HepG2 (cell line): ENCODE data around the gene EPHX1. TPM values are rescaled to one million over a fixed set of nuclear protein-coding genes. Genes with fewer than 3 reads are reported as not detected.

Experiments
- RFX5 ChIP-seq: IDR thresholded peaks from 2 replicates; pipeline ENCODE4 v1.6.1; 2011; ENCODE audit warnings: low read depth, low read length, improper control_type of control experiment
- RXRA ChIP-seq: sonication (generic); formaldehyde crosslinking; IDR thresholded peaks from 2 replicates; pipeline ENCODE4 v1.5.1; 2020; ENCODE audit warnings: missing genetic modification reagents
- polyA plus RNA-seq, 8 experiments: library from polyadenylated mRNA; depleted of rRNA in 3 of 8; stranded (reverse) in 7 of 8; unstranded in 1 of 8; fragments of >200 nt; fragmentation: Illumina TruSeq in 4 of 8; extraction: Trizol in 4 of 8; gene quantifications; 2 replicates each; pipeline versions ENCODE4 v1.2.1 to v1.2.3, GENCODE V29; 2011 to 2016; ENCODE audit warnings: low read depth in 4 of 8, missing spikeins in 1 of 8, mixed read lengths in 1 of 8; ENCODE audit not compliant: insufficient read depth in 1 of 8
- total RNA-seq, 5 experiments: library from RNA; depleted of rRNA; stranded (reverse); fragments of >200 nt; fragmentation: Illumina TruSeq; extraction: Trizol; gene quantifications; 2 replicates each; pipeline ENCODE4 v1.2.3, GENCODE V29; 2016; ENCODE audit warnings: low read depth in 1 of 5
- TF ChIP-seq, protein P1 (sequence below), 2 experiments: sonication (generic) in 1 of 2; formaldehyde crosslinking in 1 of 2; IDR thresholded peaks; 2 replicates each; pipeline versions ENCODE4 v1.4.0 to v1.6.1; 2016 to 2020; ENCODE audit warnings: borderline replicate concordance in 1 of 2, low read depth in 1 of 2, mild to moderate bottlenecking in 1 of 2, missing genetic modification reagents in 1 of 2
- TF ChIP-seq, protein P2 (sequence below): sonication (generic); formaldehyde crosslinking; IDR thresholded peaks from 2 replicates; pipeline ENCODE4 v1.4.0; 2020; ENCODE audit warnings: missing genetic modification reagents
- TF ChIP-seq, protein P3 (sequence below): sonication (generic); formaldehyde crosslinking; IDR thresholded peaks from 2 replicates; pipeline ENCODE4 v1.4.0; 2020; ENCODE audit warnings: missing genetic modification reagents
- TF ChIP-seq, protein P4 (sequence below): sonication (generic); formaldehyde crosslinking; IDR thresholded peaks from 2 replicates; pipeline ENCODE4 v1.5.0; 2020; ENCODE audit warnings: mild to moderate bottlenecking, missing genetic modification reagents
- TF ChIP-seq, protein P5 (sequence below): sonication (generic); formaldehyde crosslinking; IDR thresholded peaks from 2 replicates; pipeline ENCODE4 v1.5.0; 2020; ENCODE audit warnings: missing genetic modification reagents, mild to moderate bottlenecking, borderline replicate concordance
- TF ChIP-seq, protein P6 (sequence below): IDR thresholded peaks from 2 replicates; pipeline ENCODE4 v1.4.0; 2020; ENCODE audit warnings: mild to moderate bottlenecking, missing genetic modification reagents

The EPHX1 gene
- total and polyA plus RNA-seq, 2 of the 13 experiments (the other 11 are each of a cell fraction or from before 2014, with no cell fraction given) = 27.7 to 36.5 TPM

DNA sequence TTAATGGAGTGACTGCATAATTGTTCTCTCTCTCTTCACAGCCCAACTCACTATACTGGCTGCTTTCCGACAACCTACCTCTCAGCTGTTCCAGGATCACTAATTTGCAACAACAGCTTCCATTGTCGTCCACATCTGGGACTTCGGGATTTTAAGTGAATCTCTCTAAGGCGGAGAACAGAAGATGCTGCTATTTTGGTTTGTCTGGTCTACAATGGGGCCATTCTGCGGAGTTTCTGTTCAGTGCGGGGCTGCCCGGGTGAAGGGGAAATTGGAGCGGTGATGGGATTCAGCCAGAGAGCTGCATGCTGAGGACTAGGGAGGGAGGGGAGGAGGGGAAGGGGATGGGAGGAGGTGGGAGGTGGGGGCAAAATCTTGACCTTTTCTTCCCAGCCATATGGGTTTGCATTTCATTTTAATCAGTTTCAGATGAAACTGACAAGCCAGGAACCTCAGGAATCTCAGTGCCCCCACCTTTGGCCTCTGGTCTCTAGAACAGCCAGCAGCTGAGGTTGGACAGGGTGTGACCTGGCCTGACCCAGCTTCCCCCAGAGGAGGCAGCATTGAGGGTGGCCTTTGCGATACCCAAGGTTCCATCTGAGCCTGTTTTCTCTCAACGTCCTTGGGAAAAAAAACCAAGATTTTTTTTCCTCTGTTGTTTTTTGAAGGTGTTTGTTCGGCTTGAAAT lies 39.2 kb upstream of the EPHX1 start (continued):
- TF ChIP-seq, protein P1, sequence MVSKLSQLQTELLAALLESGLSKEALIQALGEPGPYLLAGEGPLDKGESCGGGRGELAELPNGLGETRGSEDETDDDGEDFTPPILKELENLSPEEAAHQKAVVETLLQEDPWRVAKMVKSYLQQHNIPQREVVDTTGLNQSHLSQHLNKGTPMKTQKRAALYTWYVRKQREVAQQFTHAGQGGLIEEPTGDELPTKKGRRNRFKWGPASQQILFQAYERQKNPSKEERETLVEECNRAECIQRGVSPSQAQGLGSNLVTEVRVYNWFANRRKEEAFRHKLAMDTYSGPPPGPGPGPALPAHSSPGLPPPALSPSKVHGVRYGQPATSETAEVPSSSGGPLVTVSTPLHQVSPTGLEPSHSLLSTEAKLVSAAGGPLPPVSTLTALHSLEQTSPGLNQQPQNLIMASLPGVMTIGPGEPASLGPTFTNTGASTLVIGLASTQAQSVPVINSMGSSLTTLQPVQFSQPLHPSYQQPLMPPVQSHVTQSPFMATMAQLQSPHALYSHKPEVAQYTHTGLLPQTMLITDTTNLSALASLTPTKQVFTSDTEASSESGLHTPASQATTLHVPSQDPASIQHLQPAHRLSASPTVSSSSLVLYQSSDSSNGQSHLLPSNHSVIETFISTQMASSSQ (IDR thresholded peaks at IDR 0.05; ENCODE audit: low read depth) = no peak
- TF ChIP-seq, protein P1 (CRISPR knock-in tag; IDR thresholded peaks at IDR 0.05; ENCODE audit: borderline replicate concordance) = no peak
- TF ChIP-seq, protein P2, sequence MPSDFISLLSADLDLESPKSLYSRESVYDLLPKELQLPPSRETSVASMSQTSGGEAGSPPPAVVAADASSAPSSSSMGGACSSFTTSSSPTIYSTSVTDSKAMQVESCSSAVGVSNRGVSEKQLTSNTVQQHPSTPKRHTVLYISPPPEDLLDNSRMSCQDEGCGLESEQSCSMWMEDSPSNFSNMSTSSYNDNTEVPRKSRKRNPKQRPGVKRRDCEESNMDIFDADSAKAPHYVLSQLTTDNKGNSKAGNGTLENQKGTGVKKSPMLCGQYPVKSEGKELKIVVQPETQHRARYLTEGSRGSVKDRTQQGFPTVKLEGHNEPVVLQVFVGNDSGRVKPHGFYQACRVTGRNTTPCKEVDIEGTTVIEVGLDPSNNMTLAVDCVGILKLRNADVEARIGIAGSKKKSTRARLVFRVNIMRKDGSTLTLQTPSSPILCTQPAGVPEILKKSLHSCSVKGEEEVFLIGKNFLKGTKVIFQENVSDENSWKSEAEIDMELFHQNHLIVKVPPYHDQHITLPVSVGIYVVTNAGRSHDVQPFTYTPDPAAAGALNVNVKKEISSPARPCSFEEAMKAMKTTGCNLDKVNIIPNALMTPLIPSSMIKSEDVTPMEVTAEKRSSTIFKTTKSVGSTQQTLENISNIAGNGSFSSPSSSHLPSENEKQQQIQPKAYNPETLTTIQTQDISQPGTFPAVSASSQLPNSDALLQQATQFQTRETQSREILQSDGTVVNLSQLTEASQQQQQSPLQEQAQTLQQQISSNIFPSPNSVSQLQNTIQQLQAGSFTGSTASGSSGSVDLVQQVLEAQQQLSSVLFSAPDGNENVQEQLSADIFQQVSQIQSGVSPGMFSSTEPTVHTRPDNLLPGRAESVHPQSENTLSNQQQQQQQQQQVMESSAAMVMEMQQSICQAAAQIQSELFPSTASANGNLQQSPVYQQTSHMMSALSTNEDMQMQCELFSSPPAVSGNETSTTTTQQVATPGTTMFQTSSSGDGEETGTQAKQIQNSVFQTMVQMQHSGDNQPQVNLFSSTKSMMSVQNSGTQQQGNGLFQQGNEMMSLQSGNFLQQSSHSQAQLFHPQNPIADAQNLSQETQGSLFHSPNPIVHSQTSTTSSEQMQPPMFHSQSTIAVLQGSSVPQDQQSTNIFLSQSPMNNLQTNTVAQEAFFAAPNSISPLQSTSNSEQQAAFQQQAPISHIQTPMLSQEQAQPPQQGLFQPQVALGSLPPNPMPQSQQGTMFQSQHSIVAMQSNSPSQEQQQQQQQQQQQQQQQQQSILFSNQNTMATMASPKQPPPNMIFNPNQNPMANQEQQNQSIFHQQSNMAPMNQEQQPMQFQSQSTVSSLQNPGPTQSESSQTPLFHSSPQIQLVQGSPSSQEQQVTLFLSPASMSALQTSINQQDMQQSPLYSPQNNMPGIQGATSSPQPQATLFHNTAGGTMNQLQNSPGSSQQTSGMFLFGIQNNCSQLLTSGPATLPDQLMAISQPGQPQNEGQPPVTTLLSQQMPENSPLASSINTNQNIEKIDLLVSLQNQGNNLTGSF = no peak
- TF ChIP-seq, protein P3, sequence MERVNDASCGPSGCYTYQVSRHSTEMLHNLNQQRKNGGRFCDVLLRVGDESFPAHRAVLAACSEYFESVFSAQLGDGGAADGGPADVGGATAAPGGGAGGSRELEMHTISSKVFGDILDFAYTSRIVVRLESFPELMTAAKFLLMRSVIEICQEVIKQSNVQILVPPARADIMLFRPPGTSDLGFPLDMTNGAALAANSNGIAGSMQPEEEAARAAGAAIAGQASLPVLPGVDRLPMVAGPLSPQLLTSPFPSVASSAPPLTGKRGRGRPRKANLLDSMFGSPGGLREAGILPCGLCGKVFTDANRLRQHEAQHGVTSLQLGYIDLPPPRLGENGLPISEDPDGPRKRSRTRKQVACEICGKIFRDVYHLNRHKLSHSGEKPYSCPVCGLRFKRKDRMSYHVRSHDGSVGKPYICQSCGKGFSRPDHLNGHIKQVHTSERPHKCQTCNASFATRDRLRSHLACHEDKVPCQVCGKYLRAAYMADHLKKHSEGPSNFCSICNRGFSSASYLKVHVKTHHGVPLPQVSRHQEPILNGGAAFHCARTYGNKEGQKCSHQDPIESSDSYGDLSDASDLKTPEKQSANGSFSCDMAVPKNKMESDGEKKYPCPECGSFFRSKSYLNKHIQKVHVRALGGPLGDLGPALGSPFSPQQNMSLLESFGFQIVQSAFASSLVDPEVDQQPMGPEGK = peak; percentile 39; the same call in 1 of the 2 replicates
- TF ChIP-seq, protein P4, sequence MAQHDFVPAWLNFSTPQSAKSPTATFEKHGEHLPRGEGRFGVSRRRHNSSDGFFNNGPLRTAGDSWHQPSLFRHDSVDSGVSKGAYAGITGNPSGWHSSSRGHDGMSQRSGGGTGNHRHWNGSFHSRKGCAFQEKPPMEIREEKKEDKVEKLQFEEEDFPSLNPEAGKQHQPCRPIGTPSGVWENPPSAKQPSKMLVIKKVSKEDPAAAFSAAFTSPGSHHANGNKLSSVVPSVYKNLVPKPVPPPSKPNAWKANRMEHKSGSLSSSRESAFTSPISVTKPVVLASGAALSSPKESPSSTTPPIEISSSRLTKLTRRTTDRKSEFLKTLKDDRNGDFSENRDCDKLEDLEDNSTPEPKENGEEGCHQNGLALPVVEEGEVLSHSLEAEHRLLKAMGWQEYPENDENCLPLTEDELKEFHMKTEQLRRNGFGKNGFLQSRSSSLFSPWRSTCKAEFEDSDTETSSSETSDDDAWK = no peak
- TF ChIP-seq RXRA (CRISPR knock-in tag) = peak; percentile 93
- TF ChIP-seq, protein P5, sequence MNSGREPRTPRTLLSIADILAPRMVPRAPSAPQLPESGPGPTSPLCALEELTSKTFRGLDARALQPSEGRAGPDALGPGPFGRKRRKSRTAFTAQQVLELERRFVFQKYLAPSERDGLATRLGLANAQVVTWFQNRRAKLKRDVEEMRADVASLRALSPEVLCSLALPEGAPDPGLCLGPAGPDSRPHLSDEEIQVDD (CRISPR knock-in tag) = no peak
- TF ChIP-seq, protein P6, sequence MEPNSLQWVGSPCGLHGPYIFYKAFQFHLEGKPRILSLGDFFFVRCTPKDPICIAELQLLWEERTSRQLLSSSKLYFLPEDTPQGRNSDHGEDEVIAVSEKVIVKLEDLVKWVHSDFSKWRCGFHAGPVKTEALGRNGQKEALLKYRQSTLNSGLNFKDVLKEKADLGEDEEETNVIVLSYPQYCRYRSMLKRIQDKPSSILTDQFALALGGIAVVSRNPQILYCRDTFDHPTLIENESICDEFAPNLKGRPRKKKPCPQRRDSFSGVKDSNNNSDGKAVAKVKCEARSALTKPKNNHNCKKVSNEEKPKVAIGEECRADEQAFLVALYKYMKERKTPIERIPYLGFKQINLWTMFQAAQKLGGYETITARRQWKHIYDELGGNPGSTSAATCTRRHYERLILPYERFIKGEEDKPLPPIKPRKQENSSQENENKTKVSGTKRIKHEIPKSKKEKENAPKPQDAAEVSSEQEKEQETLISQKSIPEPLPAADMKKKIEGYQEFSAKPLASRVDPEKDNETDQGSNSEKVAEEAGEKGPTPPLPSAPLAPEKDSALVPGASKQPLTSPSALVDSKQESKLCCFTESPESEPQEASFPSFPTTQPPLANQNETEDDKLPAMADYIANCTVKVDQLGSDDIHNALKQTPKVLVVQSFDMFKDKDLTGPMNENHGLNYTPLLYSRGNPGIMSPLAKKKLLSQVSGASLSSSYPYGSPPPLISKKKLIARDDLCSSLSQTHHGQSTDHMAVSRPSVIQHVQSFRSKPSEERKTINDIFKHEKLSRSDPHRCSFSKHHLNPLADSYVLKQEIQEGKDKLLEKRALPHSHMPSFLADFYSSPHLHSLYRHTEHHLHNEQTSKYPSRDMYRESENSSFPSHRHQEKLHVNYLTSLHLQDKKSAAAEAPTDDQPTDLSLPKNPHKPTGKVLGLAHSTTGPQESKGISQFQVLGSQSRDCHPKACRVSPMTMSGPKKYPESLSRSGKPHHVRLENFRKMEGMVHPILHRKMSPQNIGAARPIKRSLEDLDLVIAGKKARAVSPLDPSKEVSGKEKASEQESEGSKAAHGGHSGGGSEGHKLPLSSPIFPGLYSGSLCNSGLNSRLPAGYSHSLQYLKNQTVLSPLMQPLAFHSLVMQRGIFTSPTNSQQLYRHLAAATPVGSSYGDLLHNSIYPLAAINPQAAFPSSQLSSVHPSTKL (CRISPR knock-in tag) = 0 out of 2 replicates have a peak, but pooled peaks have one; percentile 26
- TF ChIP-seq RFX5 = no peak
